Esophagus squamous epithelium (tissue), 5 donors: Measurements from ENCODE around the gene KCND1. TPM values are rescaled to one million over a fixed set of nuclear protein-coding genes. Genes with fewer than 3 reads are reported as not detected.

Experiments
- DNase-seq: peaks from one replicate; lab custom pipeline; 2025; lab: John Stamatoyannopoulos, UW
- H3K27ac ChIP-seq, 4 donors: fragments of 200-600 bp; sonication (generic); one replicate each; pipeline ENCODE4 v1.5.1; 2016 to 2019; ENCODE audit warnings: mild to moderate bottlenecking in 1 of 4
- H3K27me3 ChIP-seq, 4 donors: fragments of 200-600 bp; sonication (generic); 1 replicate in 3 of 4; 2 replicates in 1 of 4; pipeline versions ENCODE4 v1.5.1 to v1.6.0; 2017 to 2021; ENCODE audit warnings: antibody characterized with exemption in 1 of 4
- H3K36me3 ChIP-seq, 3 donors: fragments of 200-600 bp; sonication (generic); one replicate each; pipeline ENCODE4 v1.5.1; 2016 to 2019
- H3K4me1 ChIP-seq, 3 donors: fragments of 200-600 bp; sonication (generic); one replicate each; pipeline ENCODE4 v1.5.1; 2017 to 2019
- H3K4me3 ChIP-seq, 4 donors: fragments of 200-600 bp; sonication (generic); 1 replicate in 3 of 4; 2 replicates in 1 of 4; pipeline ENCODE4 v1.5.1; 2016 to 2019; ENCODE audit warnings: mild to moderate bottlenecking in 2 of 4, moderate library complexity in 1 of 4
- H3K9me3 ChIP-seq, 3 donors: fragments of 200-600 bp; sonication (generic); one replicate each; pipeline ENCODE4 v1.5.1; 2016 to 2019
- POLR2A ChIP-seq, 4 donors: fragments of 450-650 bp; IDR thresholded peaks; one replicate each; pipeline ENCODE4 v1.6.1; 2017; ENCODE audit warnings: antibody characterized with exemption in 4 of 4, mild to moderate bottlenecking in 4 of 4, moderate library complexity in 3 of 4
- WGBS, 2 donors: methylation state at CpG; one replicate each; pipeline ENCODE4 v1.1.5; 2018; 5-methylcytosine and 5-hydroxymethylcytosine counted together
- intact Hi-C: fragments of 100-400 bp; cut with DNase I; formaldehyde crosslinking; loops from one replicate; pipeline ENCODE4 v1.15.0; 2022
- total RNA-seq, 4 donors: library from RNA; depleted of rRNA; stranded (reverse); fragments of >200 nt; gene quantifications; one replicate each; pipeline ENCODE4 v1.1.0, GENCODE V29; 2016
- TF ChIP-seq, protein P1 (sequence below), 6 experiments: fragments of 450-650 bp in 4 of 6; fragments of 200-600 bp in 2 of 6; sonication (generic) in 2 of 6; IDR thresholded peaks; one replicate each; pipeline ENCODE4 v1.5.1; 2016 to 2019; ENCODE audit warnings: antibody characterized with exemption in 6 of 6, mild to moderate bottlenecking in 4 of 6, moderate library complexity in 4 of 6
- donor health status: DM: yes; HTN: yes; CAD: no.

KCND1 gene
- total RNA-seq, 4 donors from 2014 or later: 0.04 to 0.57 (median 0.53) TPM; not detected in 1

DNA sequence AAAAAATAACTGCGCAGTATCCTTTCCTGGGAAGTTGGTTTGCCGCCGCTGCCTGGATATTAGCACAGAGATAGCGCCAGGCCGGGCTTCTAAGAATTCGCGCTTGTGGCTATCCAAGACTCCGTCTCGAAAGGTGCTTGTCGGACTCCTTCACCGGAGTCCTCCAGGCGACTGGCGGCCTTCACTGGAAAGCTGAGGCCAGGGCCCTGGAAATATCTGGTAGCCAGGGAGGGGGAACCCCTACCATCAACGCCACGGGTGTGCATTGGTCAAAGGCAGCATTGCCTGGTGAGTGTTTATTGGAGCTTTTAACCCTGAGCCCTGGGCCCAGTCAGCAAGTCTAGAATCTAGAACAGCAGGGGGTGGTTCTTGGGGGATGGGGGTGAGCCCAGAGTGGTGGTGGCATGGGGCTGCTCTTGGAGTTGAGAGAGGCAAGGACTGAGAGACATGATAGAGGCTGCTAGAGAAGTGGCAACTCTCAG is 52.2 kb downstream of the KCND1 start:
- H3K4me3 ChIP-seq: peak overlapping the region; percentile 50 to 71 (median 64)
- H3K27me3 ChIP-seq: no peaks in the 10 kb centered on the region
- H3K36me3 ChIP-seq: peaks cover 0 to 48% (median 0%) of the 10 kb centered on the region in 3 donors
- WGBS, 2 donors: 0 to 12% methylated on average over 2 to 3 of the region's 15 CpGs
- H3K4me1 ChIP-seq: peaks cover 0 to 37% (median 0%) of the 10 kb centered on the region in 3 donors
- TF ChIP-seq, protein P1, sequence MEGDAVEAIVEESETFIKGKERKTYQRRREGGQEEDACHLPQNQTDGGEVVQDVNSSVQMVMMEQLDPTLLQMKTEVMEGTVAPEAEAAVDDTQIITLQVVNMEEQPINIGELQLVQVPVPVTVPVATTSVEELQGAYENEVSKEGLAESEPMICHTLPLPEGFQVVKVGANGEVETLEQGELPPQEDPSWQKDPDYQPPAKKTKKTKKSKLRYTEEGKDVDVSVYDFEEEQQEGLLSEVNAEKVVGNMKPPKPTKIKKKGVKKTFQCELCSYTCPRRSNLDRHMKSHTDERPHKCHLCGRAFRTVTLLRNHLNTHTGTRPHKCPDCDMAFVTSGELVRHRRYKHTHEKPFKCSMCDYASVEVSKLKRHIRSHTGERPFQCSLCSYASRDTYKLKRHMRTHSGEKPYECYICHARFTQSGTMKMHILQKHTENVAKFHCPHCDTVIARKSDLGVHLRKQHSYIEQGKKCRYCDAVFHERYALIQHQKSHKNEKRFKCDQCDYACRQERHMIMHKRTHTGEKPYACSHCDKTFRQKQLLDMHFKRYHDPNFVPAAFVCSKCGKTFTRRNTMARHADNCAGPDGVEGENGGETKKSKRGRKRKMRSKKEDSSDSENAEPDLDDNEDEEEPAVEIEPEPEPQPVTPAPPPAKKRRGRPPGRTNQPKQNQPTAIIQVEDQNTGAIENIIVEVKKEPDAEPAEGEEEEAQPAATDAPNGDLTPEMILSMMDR (IDR thresholded peaks at IDR 0.05): no peak
- TF ChIP-seq POLR2A (IDR thresholded peaks at IDR 0.05): no peak
- no peak for DNase-seq
- no peaks in the 10 kb centered on the region for H3K9me3 ChIP-seq
- intact Hi-C loops: no loop called here
- H3K27ac ChIP-seq: peak overlapping the region; percentile 79 to 90 (median 90)

DNA sequence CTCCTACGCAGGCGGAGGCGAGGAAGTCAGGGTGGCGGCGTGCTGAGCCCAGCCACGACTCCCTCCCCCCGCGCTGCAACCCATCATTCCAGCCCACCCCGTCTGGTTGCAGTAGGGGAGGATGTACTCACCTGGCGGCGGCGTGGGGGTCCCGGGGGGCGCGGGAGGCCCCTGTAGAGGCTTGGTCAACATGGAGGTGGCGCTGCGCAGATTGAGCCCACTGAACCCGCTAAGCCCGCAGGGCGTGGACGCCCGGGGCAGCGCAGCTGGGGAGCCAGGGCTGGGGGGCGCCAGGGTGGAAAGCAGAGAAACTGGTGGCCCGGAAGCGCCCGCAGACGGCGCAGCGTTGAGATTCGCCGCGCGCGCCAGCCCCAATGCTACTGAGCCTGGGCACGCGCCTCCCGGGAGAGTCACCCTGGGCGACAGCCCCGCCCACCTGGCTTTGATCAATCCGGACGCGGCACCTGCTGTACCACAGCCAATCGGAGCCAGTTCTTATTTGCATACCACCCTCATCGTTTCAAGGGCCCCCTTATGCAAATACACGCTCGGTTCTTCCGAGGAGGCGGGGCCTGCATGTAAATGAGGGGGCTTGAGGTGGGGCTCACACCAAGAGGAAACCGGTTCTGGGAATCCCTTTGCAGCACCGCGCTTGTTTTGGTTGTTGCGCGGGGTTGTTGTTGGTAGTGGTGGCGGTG is 52.9 kb downstream of the KCND1 start, which contains the start of gene PIM2:
TSS of gene PIM2 (minus strand) at position 382 of the 698 bp plus-strand sequence. CDS start at position 192, 190 bp downstream.
- peak within 1 kb of the TSS; percentile 50 to 71 (median 64) for H3K4me3 ChIP-seq
- H3K27me3 ChIP-seq: no peaks in the 10 kb centered on the region
- H3K36me3 ChIP-seq: peaks cover 0 to 48% (median 0%) of the 10 kb centered on the region in 3 donors
- H3K9me3 ChIP-seq: no peaks in the 10 kb centered on the region
- DNase-seq: peak; percentile 75
- H3K27ac ChIP-seq: peak within 1 kb of the TSS; percentile 79 to 90 (median 90)
- 4% methylated on average over 11 of the region's 55 CpGs; no CpG with 5 or more reads in 1 of the 2 donors for WGBS, 2 donors
- intact Hi-C loops: no loop called here
- H3K4me1 ChIP-seq: peaks cover 0 to 37% (median 0%) of the 10 kb centered on the region in 3 donors
- peak in 3 of 4 donors; percentile 64 to 96 (median 84) for TF ChIP-seq POLR2A (IDR thresholded peaks at IDR 0.05)
- TF ChIP-seq, protein P1 (IDR thresholded peaks at IDR 0.05): no peak

DNA sequence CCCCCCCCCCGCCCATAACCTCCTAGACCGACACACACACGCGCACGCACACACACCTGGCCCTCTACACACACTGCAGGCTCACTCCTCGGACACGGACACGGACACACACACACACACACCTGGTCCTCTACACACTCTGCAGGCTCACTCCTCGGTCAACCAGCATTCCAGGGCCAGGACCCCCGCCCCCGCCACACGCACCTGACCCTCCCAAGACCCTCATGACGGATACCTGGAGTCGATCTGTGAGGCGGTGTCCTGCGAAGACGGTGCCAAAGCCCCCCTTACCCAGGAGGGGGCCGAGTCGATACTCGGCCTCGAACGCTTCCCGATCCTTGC is 53.4 kb downstream of the KCND1 start:
- 16% methylated on average over 8 of the region's 23 CpGs; no CpG with 5 or more reads in 1 of the 2 donors for WGBS, 2 donors
- H3K9me3 ChIP-seq: no peaks in the 10 kb centered on the region
- peaks cover 0 to 45% (median 0%) of the 10 kb centered on the region in 3 donors for H3K36me3 ChIP-seq
- peak; percentile 12 for DNase-seq
- H3K27ac ChIP-seq: peak overlapping the region; percentile 79 to 90 (median 90)
- H3K4me1 ChIP-seq: peaks cover 0 to 37% (median 0%) of the 10 kb centered on the region in 3 donors
- H3K4me3 ChIP-seq: peak overlapping the region; percentile 50 to 71 (median 64)
- no peaks in the 10 kb centered on the region for H3K27me3 ChIP-seq
- no peak for TF ChIP-seq POLR2A (IDR thresholded peaks at IDR 0.05)
- TF ChIP-seq, protein P1 (IDR thresholded peaks at IDR 0.05): no peak
- intact Hi-C loops: no loop called here

DNA sequence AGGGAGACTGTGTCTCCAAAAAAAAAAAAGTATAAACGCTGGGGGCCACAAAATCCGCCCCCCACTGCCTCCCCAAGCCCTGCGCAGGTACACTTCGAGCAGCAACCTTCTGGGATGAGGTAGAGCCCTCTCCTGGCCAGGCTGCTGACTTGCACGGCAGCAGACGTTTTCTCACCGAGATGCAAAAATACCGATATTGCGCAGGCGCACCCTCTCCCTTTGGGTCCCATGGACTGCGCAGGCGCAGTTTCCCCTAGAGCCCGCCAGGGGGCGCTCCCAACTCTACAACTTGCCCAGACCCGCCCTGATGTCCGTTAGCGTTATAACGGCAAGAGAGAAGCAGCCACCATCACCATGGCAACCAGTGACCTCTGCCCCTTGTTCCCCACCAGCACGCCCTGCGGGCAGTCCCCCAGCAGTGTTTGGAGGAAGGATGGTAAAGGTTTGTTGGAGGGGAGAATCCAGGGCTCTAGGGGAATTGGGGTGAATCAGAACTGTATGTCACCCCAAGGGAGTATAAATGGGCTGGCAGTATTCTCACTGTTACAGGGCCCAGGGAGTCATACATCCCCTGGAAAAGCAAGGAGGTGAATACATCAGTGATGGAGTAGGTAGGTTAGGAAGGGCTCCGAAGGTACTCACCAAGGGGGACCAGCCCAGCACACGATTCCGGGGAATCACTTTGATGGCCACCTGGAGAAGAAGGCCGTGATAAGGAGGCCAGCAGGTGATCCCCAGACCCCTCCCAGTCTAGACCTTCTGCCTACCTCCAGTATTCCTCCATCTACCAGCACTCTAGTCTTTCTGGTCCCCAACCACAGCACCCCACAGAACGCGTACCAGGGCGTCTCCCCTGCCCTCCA is 54.3 kb downstream of the KCND1 start:
- WGBS, 2 donors: 48 to 56% methylated on average over 3 to 10 of the region's 27 CpGs
- H3K4me1 ChIP-seq: peaks cover 0 to 44% (median 0%) of the 10 kb centered on the region in 3 donors
- intact Hi-C loops: no loop called here
- DNase-seq: peak; percentile 55
- H3K27ac ChIP-seq: peak overlapping the region; percentile 79 to 90 (median 90)
- H3K27me3 ChIP-seq: no peaks in the 10 kb centered on the region
- TF ChIP-seq, protein P1 (IDR thresholded peaks at IDR 0.05): peak; percentile 89 to 98 (median 95)
- peak in 1 of 4 donors; percentile 15 for TF ChIP-seq POLR2A (IDR thresholded peaks at IDR 0.05)
- peak overlapping the region; percentile 50 to 71 (median 64) for H3K4me3 ChIP-seq
- no peaks in the 10 kb centered on the region for H3K9me3 ChIP-seq
- peaks cover 0 to 36% (median 0%) of the 10 kb centered on the region in 3 donors for H3K36me3 ChIP-seq
